Karpas-422 (cell line): ENCODE data around the gene CAMSAP2. TPM values are rescaled to one million over a fixed set of nuclear protein-coding genes. Genes with fewer than 3 reads are reported as not detected.

Experiments
- DNase-seq: peaks from one replicate; pipeline ENCODE4 v3.0.0-alpha.2; 2015
- H2AFZ ChIP-seq: fragments of 200-600 bp; sonication (generic); 2 replicates; pipeline ENCODE4 v1.6.1; 2014; ENCODE audit warnings: antibody characterized with exemption, low read length, mixed read lengths
- H3K27ac ChIP-seq: fragments of 200-600 bp; sonication (generic); 2 replicates; pipeline ENCODE4 v1.5.1; 2014; ENCODE audit warnings: mild to moderate bottlenecking, low read length, moderate library complexity
- H3K27me3 ChIP-seq: fragments of 200-600 bp; sonication (generic); 2 replicates; pipeline ENCODE4 v1.6.1; 2014; ENCODE audit warnings: low read length, mixed read lengths
- H3K36me3 ChIP-seq: fragments of 200-600 bp; sonication (generic); 2 replicates; pipeline ENCODE4 v1.6.1; 2014; ENCODE audit warnings: low read length, mixed read lengths; ENCODE audit not compliant: insufficient read depth
- H3K4me1 ChIP-seq: fragments of 200-600 bp; sonication (generic); 2 replicates; pipeline ENCODE4 v1.6.1; 2014; ENCODE audit warnings: mild to moderate bottlenecking, low read length, mixed read lengths
- H3K4me2 ChIP-seq: fragments of 200-600 bp; sonication (generic); 2 replicates; pipeline ENCODE4 v1.6.1; 2014; ENCODE audit warnings: low read length, low read depth, mild to moderate bottlenecking; ENCODE audit not compliant: poor library complexity, severe bottlenecking
- H3K4me3 ChIP-seq: fragments of 200-600 bp; sonication (generic); 2 replicates; pipeline ENCODE4 v1.5.1; 2014; ENCODE audit warnings: mild to moderate bottlenecking, antibody characterized with exemption, low read length, mixed read lengths
- H3K79me2 ChIP-seq: fragments of 200-600 bp; sonication (generic); 2 replicates; pipeline ENCODE4 v1.6.1; 2014; ENCODE audit warnings: mild to moderate bottlenecking, low read length, mixed read lengths
- H3K9ac ChIP-seq: fragments of 200-600 bp; sonication (generic); 2 replicates; pipeline ENCODE4 v1.6.0; 2014; ENCODE audit warnings: low read length
- H3K9me2 ChIP-seq: fragments of 200-600 bp; sonication (generic), shearing (Covaris generic); replicated peaks from 2 replicates; pipeline ENCODE4 v1.6.0; 2014; ENCODE audit warnings: mild to moderate bottlenecking, low read length, moderate library complexity; ENCODE audit not compliant: insufficient read depth
- H3K9me3 ChIP-seq: fragments of 300-700, 200-600 bp; sonication (generic); 2 replicates; pipeline ENCODE4 v1.6.1; 2014; ENCODE audit warnings: low read length, mixed read lengths
- H4K20me1 ChIP-seq: fragments of 200-600 bp; sonication (generic); 2 replicates; pipeline ENCODE4 v1.6.1; 2014; ENCODE audit warnings: mild to moderate bottlenecking, antibody characterized with exemption, low read length, low read depth; ENCODE audit not compliant: insufficient read depth
- total RNA-seq: library from RNA; depleted of rRNA; stranded (reverse); fragments of >200 nt; shearing (Covaris generic); gene quantifications from 2 replicates; pipeline ENCODE4 v1.2.3, GENCODE V29; 2014; ENCODE audit warnings: low replicate concordance

CAMSAP2 gene
- total RNA-seq, 1 experiment from 2014 or later = 56.5 TPM

DNA sequence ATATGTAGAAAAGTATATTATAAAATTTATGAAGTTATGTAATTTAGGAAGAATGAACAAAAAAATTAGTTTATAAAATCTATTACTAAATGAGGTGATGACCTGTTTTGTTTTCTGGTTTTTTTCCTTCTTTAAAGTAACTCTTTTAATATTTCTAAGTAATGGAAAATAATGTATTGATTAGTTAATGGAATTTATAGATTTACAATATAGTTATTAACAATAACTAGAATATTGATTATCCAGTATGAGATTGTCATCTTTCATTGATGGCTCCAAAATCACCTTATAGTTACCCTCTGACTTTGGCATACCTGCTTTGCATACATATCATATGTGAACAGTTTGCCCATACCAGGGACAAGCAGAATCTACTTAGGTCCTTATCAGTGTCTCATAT, 23.4 kb downstream of the CAMSAP2 start:
- H3K4me3 ChIP-seq = no peak overlapping the region
- no peak overlapping the region for H3K9ac ChIP-seq

DNA sequence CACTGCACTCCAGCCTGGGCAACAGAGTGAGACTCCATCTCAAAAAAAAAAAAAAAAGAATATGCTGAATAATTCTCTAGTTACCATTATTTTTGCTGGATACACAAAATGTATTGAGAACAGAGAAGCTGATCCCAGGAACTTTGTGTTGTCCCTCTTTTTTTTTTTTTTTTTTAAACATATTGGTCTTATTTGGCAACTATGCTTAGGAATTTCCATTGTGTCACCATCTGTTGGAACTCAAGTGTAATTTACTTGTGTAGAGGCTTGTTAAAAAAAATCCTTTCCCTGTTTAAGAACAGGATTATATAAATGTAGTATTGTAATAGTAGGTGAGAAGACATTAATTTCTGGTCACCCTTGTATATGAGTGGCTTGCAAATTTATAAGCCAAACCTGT, 28.6 kb downstream of the CAMSAP2 start:
- Histone ChIP-seq H3K4me3 (no peak overlapping the region), H3K9me2 (no peaks in the 10 kb centered on the region), H3K79me2 (peaks cover 94% of the 10 kb centered on the region), H3K27ac (no peak overlapping the region), H2AFZ (no peak overlapping the region), H3K9me3 (no peaks in the 10 kb centered on the region), H3K36me3 (peaks cover 72% of the 10 kb centered on the region), H3K27me3 (no peaks in the 10 kb centered on the region), H3K4me2 (no peak overlapping the region), H4K20me1 (no peaks in the 10 kb centered on the region), H3K9ac (no peak overlapping the region), H3K4me1 (no peaks in the 10 kb centered on the region)
- DNase-seq = no peak

More for the DNA sequence above, 23.4 kb downstream of the CAMSAP2 start:
- Histone ChIP-seq H3K4me2 (no peak overlapping the region), H3K9me2 (no peaks in the 10 kb centered on the region), H3K36me3 (peaks cover 76% of the 10 kb centered on the region), H3K79me2 (peaks cover 96% of the 10 kb centered on the region), H3K27ac (no peak overlapping the region), H2AFZ (no peak overlapping the region), H4K20me1 (no peaks in the 10 kb centered on the region), H3K4me1 (peaks cover 10% of the 10 kb centered on the region), H3K27me3 (no peaks in the 10 kb centered on the region), H3K9me3 (no peaks in the 10 kb centered on the region)
- no peak for DNase-seq

DNA sequence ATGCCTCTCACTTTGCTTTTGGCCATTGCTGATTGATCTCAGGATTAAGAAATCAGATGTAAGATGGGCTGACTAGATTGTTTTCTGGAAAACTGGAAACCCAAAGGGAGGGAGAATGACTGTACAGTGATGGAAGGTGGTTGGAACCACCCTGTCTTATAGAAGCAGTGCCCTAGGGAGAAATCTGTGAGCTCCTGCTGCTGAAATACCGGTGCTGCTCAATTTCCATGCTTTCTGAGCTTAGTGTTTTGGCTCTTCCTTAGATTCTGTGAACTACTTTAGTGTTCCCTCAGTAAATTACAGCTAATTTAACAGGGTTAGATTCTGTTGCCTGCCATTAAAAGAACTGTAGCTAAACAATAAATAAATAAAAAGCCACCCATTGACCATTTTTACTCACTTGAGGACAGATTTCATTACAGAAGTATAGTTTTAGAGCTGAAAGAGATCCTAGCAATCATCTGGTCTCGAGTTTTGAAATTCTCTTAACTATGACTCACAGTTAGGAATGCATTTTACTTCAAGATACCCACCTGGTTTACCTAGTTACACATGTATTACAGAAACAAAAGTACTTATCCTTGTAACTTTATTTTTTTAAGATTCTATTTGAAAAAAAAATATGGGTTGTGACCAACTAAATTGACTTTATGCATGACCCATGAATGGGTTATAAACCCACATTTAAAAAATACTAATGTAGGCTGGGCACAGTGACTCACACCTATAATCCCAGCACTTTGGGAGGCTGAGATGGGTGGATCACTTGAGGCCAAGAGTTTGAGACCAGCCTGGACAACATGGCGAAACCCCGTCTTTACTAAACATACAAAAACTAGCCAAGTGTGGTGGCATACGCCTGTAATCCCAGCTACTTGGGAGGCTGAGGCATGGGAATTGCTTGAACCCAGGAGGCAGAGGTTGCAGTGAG, 33.2 kb downstream of the CAMSAP2 start:
- Histone ChIP-seq H3K27ac (no peak overlapping the region), H3K4me2 (no peak overlapping the region), H3K9me3 (no peaks in the 10 kb centered on the region), H3K79me2 (peaks cover 88% of the 10 kb centered on the region), H3K4me3 (no peak overlapping the region), H3K27me3 (no peaks in the 10 kb centered on the region), H4K20me1 (no peaks in the 10 kb centered on the region), H3K9ac (no peak overlapping the region), H2AFZ (no peak overlapping the region), H3K9me2 (no peaks in the 10 kb centered on the region), H3K36me3 (peaks cover 61% of the 10 kb centered on the region), H3K4me1 (peaks cover 5% of the 10 kb centered on the region)
- DNase-seq = no peak

DNA sequence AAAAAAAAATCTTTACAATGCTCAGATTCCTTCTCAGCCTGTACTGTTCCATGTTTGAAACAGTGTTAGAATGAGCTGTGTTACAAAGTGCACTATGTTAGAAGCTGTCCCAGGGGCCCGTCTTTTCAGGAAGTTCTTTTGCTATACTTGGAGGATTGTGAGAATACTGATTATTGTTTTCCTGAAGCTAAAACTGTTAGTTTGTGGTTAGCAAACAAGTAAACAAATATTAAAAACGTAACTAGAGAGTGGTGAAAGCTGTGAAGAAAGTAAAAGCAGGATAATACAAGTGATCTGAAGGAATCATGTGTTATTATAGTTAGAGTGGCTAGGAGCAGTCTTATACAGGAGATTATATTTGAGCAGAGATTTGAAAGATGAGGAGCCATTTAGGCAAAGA, 35.6 kb downstream of the CAMSAP2 start:
- Histone ChIP-seq H3K4me2 (no peak overlapping the region), H3K9me3 (no peaks in the 10 kb centered on the region), H2AFZ (no peak overlapping the region), H3K79me2 (peaks cover 90% of the 10 kb centered on the region), H3K4me1 (peaks cover 16% of the 10 kb centered on the region), H3K4me3 (no peak overlapping the region), H3K27ac (no peak overlapping the region), H3K27me3 (no peaks in the 10 kb centered on the region), H3K9ac (no peak overlapping the region), H4K20me1 (no peaks in the 10 kb centered on the region), H3K9me2 (no peaks in the 10 kb centered on the region), H3K36me3 (peaks cover 61% of the 10 kb centered on the region)
- DNase-seq = no peak

DNA sequence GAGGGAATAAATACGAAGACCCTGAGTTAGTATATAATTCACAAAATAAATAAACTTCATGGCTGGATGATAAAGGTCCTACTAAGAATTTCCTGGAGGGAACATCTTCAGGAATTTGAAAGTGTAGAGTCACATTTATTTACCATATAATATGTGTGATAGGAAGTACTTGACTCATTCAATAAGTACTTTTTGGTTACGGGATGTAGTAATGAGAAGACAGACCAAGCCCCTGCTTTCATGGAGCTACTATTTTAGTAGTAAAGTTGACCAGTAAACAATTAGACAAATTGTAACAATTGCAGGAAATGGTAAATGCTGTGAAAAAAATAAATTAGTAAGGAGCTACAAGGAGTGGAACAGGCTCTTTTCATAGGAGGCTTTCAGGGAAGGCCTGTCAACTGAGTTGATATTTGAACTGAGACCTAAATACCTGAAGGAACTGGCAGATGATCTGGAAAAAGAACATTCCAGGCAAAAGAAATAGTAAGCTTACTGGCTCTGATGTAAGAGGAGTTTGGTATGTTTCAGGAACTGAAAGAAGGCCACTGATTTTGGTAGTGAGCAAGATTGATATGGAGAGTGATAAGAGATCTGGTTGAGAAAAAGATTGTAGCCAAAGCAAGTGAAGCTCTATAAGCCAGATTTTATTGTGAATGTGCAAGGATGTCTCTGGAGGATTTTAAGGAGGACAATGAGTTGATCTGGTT, 36.2 kb downstream of the CAMSAP2 start:
- H3K4me2 ChIP-seq = no peak overlapping the region
- no peak overlapping the region for H3K27ac ChIP-seq
- peaks cover 22% of the 10 kb centered on the region for H3K4me1 ChIP-seq
- H3K9ac ChIP-seq = no peak overlapping the region
- no peaks in the 10 kb centered on the region for H3K9me3 ChIP-seq
- no peak overlapping the region for H2AFZ ChIP-seq
- no peaks in the 10 kb centered on the region for H3K9me2 ChIP-seq
- H3K27me3 ChIP-seq = no peaks in the 10 kb centered on the region
- peaks cover 90% of the 10 kb centered on the region for H3K79me2 ChIP-seq
- H4K20me1 ChIP-seq = no peaks in the 10 kb centered on the region
- DNase-seq = no peak
- peaks cover 61% of the 10 kb centered on the region for H3K36me3 ChIP-seq
- no peak overlapping the region for H3K4me3 ChIP-seq

DNA sequence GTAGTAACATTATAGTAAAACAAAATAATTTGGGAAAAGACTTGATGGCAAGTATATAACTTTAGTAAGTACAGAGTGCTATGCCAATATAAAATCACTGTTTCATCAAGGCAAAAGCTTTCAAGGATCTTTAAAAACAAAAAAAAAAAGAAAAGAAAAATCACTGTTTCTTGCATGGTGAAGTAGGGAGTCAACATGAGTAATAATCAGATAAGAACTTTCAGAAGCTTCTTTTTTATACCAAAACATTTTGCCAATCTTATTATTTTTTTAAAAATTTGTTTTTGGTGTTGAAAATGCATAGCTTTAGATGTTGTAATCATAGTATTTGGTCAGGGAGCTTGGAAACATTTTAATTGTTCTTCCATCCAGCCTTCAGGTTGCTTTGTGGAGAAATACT, 37.2 kb downstream of the CAMSAP2 start:
- Histone ChIP-seq H2AFZ (no peak overlapping the region), H3K36me3 (peaks cover 69% of the 10 kb centered on the region), H3K27ac (no peak overlapping the region), H3K4me1 (peaks cover 32% of the 10 kb centered on the region), H3K79me2 (peaks cover 91% of the 10 kb centered on the region), H3K9me3 (no peaks in the 10 kb centered on the region), H3K9ac (no peak overlapping the region), H3K27me3 (no peaks in the 10 kb centered on the region), H3K4me3 (no peak overlapping the region), H3K4me2 (no peak overlapping the region), H3K9me2 (no peaks in the 10 kb centered on the region), H4K20me1 (no peaks in the 10 kb centered on the region)
- DNase-seq = no peak

DNA sequence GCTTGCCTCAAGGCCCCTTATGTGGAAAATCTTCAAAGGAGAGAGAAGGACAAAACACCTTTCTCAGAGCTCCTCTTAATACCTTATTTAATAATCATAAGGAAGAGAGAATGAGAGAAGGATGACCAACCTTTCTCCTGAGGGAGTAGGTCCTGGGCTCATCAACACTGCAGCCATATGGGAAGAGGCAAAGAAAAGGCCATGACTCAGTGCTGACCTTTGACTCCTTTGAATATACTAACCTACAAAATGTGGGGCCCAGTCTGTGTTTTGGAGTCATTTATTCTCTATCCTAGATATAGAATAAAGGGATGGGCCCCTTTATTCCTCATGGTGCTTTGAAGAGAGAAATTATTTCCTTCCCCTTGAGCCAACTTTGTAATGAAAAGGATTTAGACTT, 38.3 kb downstream of the CAMSAP2 start:
- Histone ChIP-seq H3K36me3 (peaks cover 74% of the 10 kb centered on the region), H3K9ac (no peak overlapping the region), H3K4me3 (no peak overlapping the region), H3K79me2 (peaks cover 94% of the 10 kb centered on the region), H4K20me1 (no peaks in the 10 kb centered on the region), H3K4me1 (peaks cover 34% of the 10 kb centered on the region), H3K27ac (no peak overlapping the region), H3K4me2 (no peak overlapping the region), H3K9me2 (no peaks in the 10 kb centered on the region), H3K9me3 (no peaks in the 10 kb centered on the region), H3K27me3 (no peaks in the 10 kb centered on the region), H2AFZ (no peak overlapping the region)
- no peak for DNase-seq

DNA sequence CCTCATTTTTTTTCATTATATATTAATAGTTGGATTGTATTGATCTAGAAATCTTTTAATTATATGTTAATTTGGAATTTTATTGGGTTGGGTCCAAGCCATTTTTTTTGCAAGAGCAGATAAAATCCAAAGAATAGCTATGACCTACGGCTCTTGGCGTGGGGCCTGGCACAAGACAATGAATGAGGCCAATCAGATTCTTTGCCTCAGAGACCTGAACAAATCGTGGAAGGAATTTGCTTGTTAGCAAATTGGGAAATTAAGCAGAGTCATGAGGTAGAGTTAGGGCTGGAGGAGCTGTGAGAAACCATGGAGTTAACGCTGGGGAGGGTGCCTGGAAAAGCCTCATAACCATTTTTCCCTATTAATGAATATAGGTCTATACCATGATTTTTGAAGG, 40.1 kb downstream of the CAMSAP2 start:
- H3K4me1 ChIP-seq = peaks cover 34% of the 10 kb centered on the region
- no peaks in the 10 kb centered on the region for H3K9me2 ChIP-seq
- no peak overlapping the region for H2AFZ ChIP-seq
- no peak for DNase-seq
- peaks cover 82% of the 10 kb centered on the region for H3K36me3 ChIP-seq
- H3K27me3 ChIP-seq = no peaks in the 10 kb centered on the region
- no peak overlapping the region for H3K9ac ChIP-seq
- H3K79me2 ChIP-seq = peaks cover 99% of the 10 kb centered on the region
- H3K27ac ChIP-seq = no peak overlapping the region
- H3K4me3 ChIP-seq = no peak overlapping the region
- no peaks in the 10 kb centered on the region for H3K9me3 ChIP-seq
- no peaks in the 10 kb centered on the region for H4K20me1 ChIP-seq
- H3K4me2 ChIP-seq = peak overlapping the region; percentile 4
